ENCODE measurements around the gene PGM5. TPM values are rescaled to one million over a fixed set of nuclear protein-coding genes. Genes with fewer than 3 reads are reported as not detected.

Gene PGM5
- total RNA-seq, 3 donors from 2014 or later (not counting 1 experiment from before 2014, with no cell fraction given), result 0.43 to 1.8 TPM; not detected in 1

- DNase-seq (no peak), ATAC-seq (no peak)
- Mint-ChIP-seq H3K4me1 (peaks cover 9 to 10% of the 10 kb centered on the region in 2 donors), H3K36me3 (no peaks in the 10 kb centered on the region), H3K27me3 (ENCODE audit: low read depth in 2 of 2) (peaks cover 8 to 22% of the 10 kb centered on the region in 2 donors), H3K27ac (no peak overlapping the region), H3K9me3 (no peaks in the 10 kb centered on the region), H3K4me3 (no peak overlapping the region)
- no peak for TF ChIP-seq CTCF (IDR thresholded peaks at IDR 0.05)
- intact Hi-C loops (cut with micrococcal nuclease), result no loop called here
- no peaks in the 10 kb centered on the region for H3K9me3 ChIP-seq (ENCODE audit: control insufficient read depth, insufficient read depth, low read length)
- no peak overlapping the region for H3K27ac ChIP-seq (ENCODE audit: low read length)
- no peaks in the 10 kb centered on the region for H3K36me3 ChIP-seq (ENCODE audit: control insufficient read depth, insufficient read depth, low read length)
- no peaks in the 10 kb centered on the region for H3K27me3 ChIP-seq (ENCODE audit: control insufficient read depth, insufficient read depth, low read length)
- peaks cover 3% of the 10 kb centered on the region for H3K4me1 ChIP-seq (ENCODE audit: control insufficient read depth, insufficient read depth, low read length)
- no peak overlapping the region for H3K4me3 ChIP-seq (ENCODE audit: low read length)
Measured at GRCh38 chr9:68496356-68496755, 139.9 kb downstream of the PGM5 start.

- no peaks in the 10 kb centered on the region for H3K27me3 ChIP-seq (ENCODE audit: control insufficient read depth, insufficient read depth, low read length)
- H3K4me1 ChIP-seq (ENCODE audit: control insufficient read depth, insufficient read depth, low read length), result peaks cover 3% of the 10 kb centered on the region
- Mint-ChIP-seq H3K27me3 (ENCODE audit: low read depth in 2 of 2) (peaks cover 5 to 22% of the 10 kb centered on the region in 2 donors), H3K4me1 (peaks cover 9 to 10% of the 10 kb centered on the region in 2 donors), H3K27ac (no peak overlapping the region), H3K4me3 (no peak overlapping the region), H3K9me3 (no peaks in the 10 kb centered on the region), H3K36me3 (no peaks in the 10 kb centered on the region)
- no peak for ATAC-seq
- no peak for TF ChIP-seq CTCF (IDR thresholded peaks at IDR 0.05)
- H3K4me3 ChIP-seq (ENCODE audit: low read length), result no peak overlapping the region
- 91% methylated on average over 1 of the region's 1 CpG for WGBS (ENCODE audit: insufficient coverage)
- no peak for DNase-seq
- intact Hi-C loops (cut with micrococcal nuclease), result no loop called here
- no peak overlapping the region for H3K27ac ChIP-seq (ENCODE audit: low read length)
- no peaks in the 10 kb centered on the region for H3K9me3 ChIP-seq (ENCODE audit: control insufficient read depth, insufficient read depth, low read length)
- H3K36me3 ChIP-seq (ENCODE audit: control insufficient read depth, insufficient read depth, low read length), result no peaks in the 10 kb centered on the region
Measured at GRCh38 chr9:68497629-68498028, 141.2 kb downstream of the PGM5 start.

GRCh38 chr9:68498816-68499215 is 142.4 kb downstream of the PGM5 start:
- TF ChIP-seq CTCF (IDR thresholded peaks at IDR 0.05), result no peak
- H3K4me1 ChIP-seq (ENCODE audit: control insufficient read depth, insufficient read depth, low read length), result peaks cover 3% of the 10 kb centered on the region
- Mint-ChIP-seq H3K27ac (no peak overlapping the region), H3K36me3 (no peaks in the 10 kb centered on the region), H3K4me1 (peaks cover 9 to 10% of the 10 kb centered on the region in 2 donors), H3K27me3 (ENCODE audit: low read depth in 2 of 2) (peaks cover 5 to 22% of the 10 kb centered on the region in 2 donors), H3K4me3 (no peak overlapping the region), H3K9me3 (no peaks in the 10 kb centered on the region)
- intact Hi-C loops (cut with micrococcal nuclease), result no loop called here
- H3K4me3 ChIP-seq (ENCODE audit: low read length), result no peak overlapping the region
- no peaks in the 10 kb centered on the region for H3K9me3 ChIP-seq (ENCODE audit: control insufficient read depth, insufficient read depth, low read length)
- ATAC-seq (no peak), DNase-seq (no peak)
- 70% methylated on average over 1 of the region's 2 CpGs for WGBS (ENCODE audit: insufficient coverage)
- no peaks in the 10 kb centered on the region for H3K36me3 ChIP-seq (ENCODE audit: control insufficient read depth, insufficient read depth, low read length)
- H3K27ac ChIP-seq (ENCODE audit: low read length), result no peak overlapping the region
- no peaks in the 10 kb centered on the region for H3K27me3 ChIP-seq (ENCODE audit: control insufficient read depth, insufficient read depth, low read length)
